Stimulated activated CD8-positive, alpha-beta memory T cell treated with anti-CD3 and anti-CD28 coated beads, Interleukin-7, amount 100 ng/mL, for 4 hours (primary cell): Measurements from ENCODE around the gene CCDC82.
"Not testable (repeated sequence)": the region's sequence is repeated elsewhere in the genome, so short reads cannot be mapped to it uniquely, and the experiment has no call there.

Experiments
- DNase-seq, 2 donors: peaks; one replicate each; pipeline ENCODE4 v3.0.0-alpha.2; 2020; ENCODE audit warnings: low read depth in 2 of 2

CCDC82 gene

GRCh38 chr11:96389720-96390487 is at the start of gene CCDC82, which contains the start of gene JRKL:
TSS of gene CCDC82 (minus strand) at chr11:96389912. CDS start at chr11:96384747, 5,165 bp downstream.
TSS of gene JRKL (plus strand) at chr11:96390013. CDS start at chr11:96390650, 637 bp downstream.
- DNase-seq: peak; percentile 96 to 97

DNA sequence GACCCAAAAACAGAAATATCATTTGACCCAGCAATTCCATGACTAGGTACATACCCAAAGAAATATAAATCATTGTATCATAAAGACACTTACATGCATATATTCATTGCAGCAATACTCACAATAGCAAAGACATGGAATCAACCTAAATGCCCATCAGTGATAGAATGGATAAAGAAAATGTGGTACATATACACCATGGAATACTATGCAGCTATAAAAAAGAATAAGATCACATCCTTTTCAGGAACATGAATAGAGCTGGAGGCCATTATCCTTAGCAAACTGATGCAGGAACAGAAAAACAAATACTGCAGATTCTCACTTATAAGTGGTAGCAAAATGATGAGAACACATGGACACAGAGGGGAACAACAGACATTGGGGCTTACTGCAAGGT is 42.9 kb upstream of the CCDC82 start:
- not testable (repeated sequence) for DNase-seq

DNA sequence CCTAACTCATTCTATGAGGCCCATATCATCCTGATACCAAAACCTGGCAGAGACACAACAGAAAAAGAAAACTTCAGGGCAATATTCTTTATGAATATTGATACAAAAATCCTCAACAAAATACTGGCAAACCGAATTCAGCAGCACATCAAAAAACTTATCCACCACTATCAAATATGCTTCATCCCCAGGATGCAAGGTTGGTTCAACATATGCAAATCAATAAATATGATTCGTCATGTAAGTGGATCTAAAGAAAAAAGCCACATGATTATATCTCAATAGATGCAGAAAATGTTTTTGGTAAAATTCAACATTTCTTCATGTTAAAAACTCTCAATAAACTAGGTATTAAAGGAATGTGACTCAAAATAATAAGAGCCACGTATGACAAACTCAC is 41.0 kb upstream of the CCDC82 start:
- DNase-seq: no peak

DNA sequence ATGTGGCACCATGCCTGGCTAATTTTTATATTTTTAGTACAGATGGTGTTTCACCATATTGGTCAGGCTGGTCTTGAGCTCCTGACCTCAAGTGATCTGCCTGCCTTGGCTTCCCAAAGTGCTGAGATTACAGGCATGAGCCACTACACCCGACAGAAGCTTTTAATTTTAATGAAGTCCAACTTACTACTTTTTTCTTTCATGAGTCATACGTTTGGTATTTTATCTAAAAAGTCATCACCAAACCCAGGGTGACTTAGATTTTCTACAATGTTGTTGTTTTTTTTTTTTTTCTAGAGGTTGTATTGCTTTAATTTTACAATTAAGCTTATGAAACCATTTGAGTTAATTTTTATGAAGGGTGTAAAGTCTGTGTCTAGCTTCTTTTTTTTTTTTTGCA is 35.0 kb upstream of the CCDC82 start:
- no peak for DNase-seq

DNA sequence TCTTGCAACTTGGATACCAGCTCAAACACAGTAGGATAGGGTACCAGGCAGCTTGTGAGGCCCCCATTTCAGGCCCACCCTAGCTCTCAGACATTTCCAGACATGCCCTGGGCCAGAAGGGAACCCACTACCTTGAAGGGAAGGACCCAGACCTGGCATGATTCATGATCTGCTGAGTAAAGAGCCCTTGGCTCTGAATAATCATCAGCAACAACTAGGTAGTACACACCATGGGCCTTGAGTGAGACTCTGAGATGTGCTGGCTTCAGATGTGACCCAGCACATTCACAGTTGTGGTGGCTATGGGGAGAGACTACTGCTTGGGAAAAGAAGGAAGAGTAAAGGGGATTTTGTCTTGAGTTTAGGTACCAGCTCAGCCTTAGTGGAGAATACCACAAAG is 23.7 kb upstream of the CCDC82 start:
- DNase-seq: no peak

GRCh38 chr11:96412761-96413381 is 23.2 kb upstream of the CCDC82 start:
- no peak for DNase-seq

GRCh38 chr11:96411412-96411811 is 21.7 kb upstream of the CCDC82 start:
- not testable (repeated sequence) for DNase-seq

- no peak for DNase-seq
Observed at GRCh38 chr11:96400697-96401096, 11.0 kb upstream of the CCDC82 start.

DNA sequence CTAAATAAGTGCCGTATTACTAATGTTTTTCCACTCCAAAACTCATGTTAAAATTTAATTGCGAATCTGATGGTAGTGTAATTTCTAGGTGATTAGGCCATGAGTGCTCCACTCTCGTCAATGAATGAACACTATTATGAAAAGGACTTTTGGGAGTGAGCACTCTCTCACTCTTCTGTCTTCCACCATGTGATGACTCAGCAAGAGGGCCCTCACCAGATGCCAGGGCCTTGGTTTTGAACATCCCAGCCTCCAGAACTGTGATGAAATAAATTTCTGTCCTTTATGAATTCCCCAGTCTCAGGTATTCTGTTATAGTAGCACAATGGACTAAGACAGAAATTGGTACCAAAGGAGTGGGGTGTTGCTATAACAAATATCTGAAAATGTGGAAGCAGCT is 8.2 kb upstream of the CCDC82 start:
- DNase-seq: no peak

GRCh38 chr11:96396637-96397036 is 6.9 kb upstream of the CCDC82 start:
- no peak for DNase-seq

GRCh38 chr11:96394773-96395172 is 5.1 kb upstream of the CCDC82 start:
- DNase-seq: no peak

GRCh38 chr11:96393753-96394348 is 4.1 kb upstream of the CCDC82 start:
- DNase-seq: no peak

- DNase-seq: no peak
Observed at GRCh38 chr11:96391698-96392307, 2.1 kb upstream of the CCDC82 start.

DNA sequence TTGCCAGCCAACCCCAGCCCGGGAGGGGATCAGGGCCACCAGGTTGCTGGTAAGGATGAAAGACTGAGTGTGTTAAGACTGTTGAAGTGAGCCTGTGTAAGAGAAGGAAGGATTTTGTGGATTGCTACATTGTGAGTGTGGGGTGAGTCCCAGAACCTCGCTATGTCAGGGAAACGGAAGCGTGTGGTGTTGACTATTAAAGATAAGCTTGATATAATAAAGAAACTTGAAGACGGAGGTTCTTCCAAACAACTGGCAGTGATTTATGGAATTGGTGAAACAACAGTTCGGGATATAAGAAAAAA is 728 bp upstream of the CCDC82 start:
- DNase-seq: no peak

DNA sequence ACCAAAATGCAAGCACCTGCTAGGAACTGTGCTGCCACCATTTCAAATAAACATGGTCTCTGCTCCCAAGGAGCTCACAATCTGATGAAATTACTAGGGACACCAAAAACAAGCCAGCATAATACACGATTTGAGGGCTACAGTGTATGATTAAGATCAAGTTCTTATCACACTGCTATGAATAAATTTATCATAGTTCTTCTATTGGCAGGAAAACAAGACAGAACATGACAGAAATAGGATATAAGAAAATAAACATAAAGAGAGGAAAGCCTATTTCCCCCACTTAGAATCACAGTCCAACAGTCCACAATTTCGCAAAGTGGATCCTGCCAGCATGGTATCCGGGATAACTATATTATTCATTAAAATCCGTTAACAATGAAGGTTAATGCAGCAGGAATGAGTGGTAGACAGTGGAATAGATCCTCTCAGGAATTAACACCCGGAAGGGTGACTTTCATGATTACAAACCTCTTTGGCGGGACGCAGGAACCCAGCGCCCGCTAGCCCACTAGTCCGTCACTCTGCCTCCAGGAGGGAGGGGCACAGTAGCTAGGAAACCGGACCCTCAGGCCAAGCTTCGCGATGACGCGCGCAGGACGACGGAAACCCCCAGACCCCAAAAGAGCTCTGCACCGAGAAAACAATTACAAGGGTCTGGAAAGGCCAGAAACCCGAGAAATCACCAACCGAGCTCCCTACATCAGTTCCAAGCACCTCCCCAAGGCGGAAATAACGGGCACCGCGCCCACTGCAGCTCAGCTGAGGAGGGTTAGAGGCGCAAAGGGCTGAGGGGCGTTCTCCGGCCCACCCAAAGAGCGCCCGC is 607 bp downstream of the CCDC82 start:
- no peak for DNase-seq

DNA sequence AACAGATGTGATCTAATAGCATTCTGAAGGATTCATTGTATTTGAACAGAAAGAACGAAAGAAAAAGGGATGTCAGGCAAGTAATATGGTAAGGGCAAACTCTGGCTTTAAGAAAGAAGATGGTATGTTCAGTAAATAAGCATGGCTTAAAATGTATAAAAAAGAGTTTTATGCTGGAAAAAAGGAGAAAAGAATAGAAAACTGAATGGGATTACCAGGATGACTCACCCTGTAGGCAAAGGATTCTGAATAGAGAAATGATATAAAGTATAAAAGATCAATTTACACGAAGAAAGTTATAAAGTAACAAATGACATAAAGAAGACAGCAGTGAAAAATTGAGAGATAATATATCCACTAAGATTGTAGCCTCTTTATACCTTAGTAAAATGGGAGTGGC is 4.5 kb downstream of the CCDC82 start:
- DNase-seq: no peak

GRCh38 chr11:96384156-96384555 is 5.6 kb downstream of the CCDC82 start:
- DNase-seq: no peak

- no peak for DNase-seq
Observed at GRCh38 chr11:96376796-96377195, 12.9 kb downstream of the CCDC82 start.

- DNase-seq: no peak
Observed at GRCh38 chr11:96373826-96374225, 15.9 kb downstream of the CCDC82 start.

- DNase-seq: no peak
Observed at GRCh38 chr11:96367342-96367741, 22.4 kb downstream of the CCDC82 start.

- DNase-seq: no peak
Observed at GRCh38 chr11:96366024-96366423, 23.7 kb downstream of the CCDC82 start.

DNA sequence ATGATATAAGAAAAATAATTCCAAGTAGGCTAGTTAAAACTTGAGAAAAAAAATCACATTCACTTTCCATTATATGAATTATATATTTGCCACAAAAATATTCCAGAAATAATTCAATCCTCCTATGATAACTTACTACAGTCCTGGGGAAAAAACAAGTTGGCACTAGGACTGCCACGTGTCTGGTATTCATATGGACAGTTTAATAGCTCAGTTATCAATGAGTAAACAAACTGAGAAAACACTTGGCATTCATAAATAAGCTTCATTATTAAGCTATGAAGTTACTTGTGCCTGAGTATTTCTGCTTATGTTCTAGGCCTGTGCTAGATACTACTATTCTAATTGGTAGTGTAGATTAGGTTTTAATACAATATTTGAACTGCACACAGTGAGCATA is 24.2 kb downstream of the CCDC82 start:
- DNase-seq: no peak
